Lower leg skin (tissue), 4 donors: ENCODE data around the gene MGAT4D. TPM values are rescaled to one million over a fixed set of nuclear protein-coding genes. Genes with fewer than 3 reads are reported as not detected.
"Not testable (repeated sequence)": the region's sequence is repeated elsewhere in the genome, so short reads cannot be mapped to it uniquely, and the experiment has no call there.

ENCODE experiments used
- DNase-seq, 2 donors: peaks; one replicate each; pipeline ENCODE4 v3.0.0-alpha.2; 2019; ENCODE audit warnings: low spot score in 2 of 2
- H3K4me3 ChIP-seq: fragments of 200-600 bp; sonication (generic); 2 replicates; pipeline ENCODE4 v1.5.1; 2017; ENCODE audit warnings: mild to moderate bottlenecking, low read depth; ENCODE audit not compliant: poor library complexity, severe bottlenecking
- POLR2A ChIP-seq, 2 donors: fragments of 450-650 bp; IDR thresholded peaks; one replicate each; pipeline ENCODE4 v1.6.1; 2016 to 2017; ENCODE audit warnings: antibody characterized with exemption in 2 of 2, mild to moderate bottlenecking in 1 of 2, moderate library complexity in 1 of 2
- WGBS, 2 donors: methylation state at CpG; one replicate each; pipeline ENCODE4 v1.1.5; 2018; 5-methylcytosine and 5-hydroxymethylcytosine counted together
- intact Hi-C: fragments of 100-400 bp; cut with DNase I; formaldehyde crosslinking; loops from one replicate; pipeline ENCODE4 v1.15.0; 2023; ENCODE audit warnings: low total_unique reads
- total RNA-seq, 4 donors: library from RNA; depleted of rRNA; stranded (reverse); fragments of >200 nt; gene quantifications; one replicate each; pipeline ENCODE4 v1.1.0, GENCODE V29; 2016
- TF ChIP-seq, protein P1 (sequence below), 3 donors: fragments of 450-650 bp; IDR thresholded peaks; one replicate each; pipeline ENCODE4 v1.5.1; 2016; ENCODE audit warnings: antibody characterized with exemption in 3 of 3, mild to moderate bottlenecking in 3 of 3, moderate library complexity in 2 of 3

The MGAT4D gene
- total RNA-seq, 4 donors from 2014 or later: not detected

DNA sequence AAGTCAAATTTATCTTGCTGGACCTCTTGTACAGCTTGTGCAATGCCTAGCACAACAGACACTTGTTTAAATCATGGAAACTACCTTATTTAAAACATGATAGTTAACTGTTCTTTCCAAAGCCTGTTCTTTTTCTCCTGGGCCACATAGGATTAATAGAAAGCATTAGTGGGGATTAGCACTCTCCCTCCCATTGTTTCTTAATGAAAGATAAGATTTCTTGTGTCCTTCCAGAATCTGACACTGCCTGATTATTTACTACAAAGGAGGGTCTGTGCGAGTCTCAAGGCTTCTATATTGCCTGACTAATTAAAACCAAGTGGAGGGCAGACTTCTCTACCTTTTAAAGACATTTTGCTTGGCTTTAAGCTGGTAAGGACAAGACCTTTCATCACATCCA is 17.3 kb upstream of the MGAT4D start:
- H3K4me3 ChIP-seq: no peak overlapping the region
- TF ChIP-seq POLR2A (IDR thresholded peaks at IDR 0.05): no peak
- TF ChIP-seq, protein P1, sequence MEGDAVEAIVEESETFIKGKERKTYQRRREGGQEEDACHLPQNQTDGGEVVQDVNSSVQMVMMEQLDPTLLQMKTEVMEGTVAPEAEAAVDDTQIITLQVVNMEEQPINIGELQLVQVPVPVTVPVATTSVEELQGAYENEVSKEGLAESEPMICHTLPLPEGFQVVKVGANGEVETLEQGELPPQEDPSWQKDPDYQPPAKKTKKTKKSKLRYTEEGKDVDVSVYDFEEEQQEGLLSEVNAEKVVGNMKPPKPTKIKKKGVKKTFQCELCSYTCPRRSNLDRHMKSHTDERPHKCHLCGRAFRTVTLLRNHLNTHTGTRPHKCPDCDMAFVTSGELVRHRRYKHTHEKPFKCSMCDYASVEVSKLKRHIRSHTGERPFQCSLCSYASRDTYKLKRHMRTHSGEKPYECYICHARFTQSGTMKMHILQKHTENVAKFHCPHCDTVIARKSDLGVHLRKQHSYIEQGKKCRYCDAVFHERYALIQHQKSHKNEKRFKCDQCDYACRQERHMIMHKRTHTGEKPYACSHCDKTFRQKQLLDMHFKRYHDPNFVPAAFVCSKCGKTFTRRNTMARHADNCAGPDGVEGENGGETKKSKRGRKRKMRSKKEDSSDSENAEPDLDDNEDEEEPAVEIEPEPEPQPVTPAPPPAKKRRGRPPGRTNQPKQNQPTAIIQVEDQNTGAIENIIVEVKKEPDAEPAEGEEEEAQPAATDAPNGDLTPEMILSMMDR (IDR thresholded peaks at IDR 0.05): no peak
- WGBS, 2 donors: 0 to 22% methylated on average over 1 of the region's 1 CpG
- intact Hi-C loops: no loop called here
- no peak for DNase-seq

DNA sequence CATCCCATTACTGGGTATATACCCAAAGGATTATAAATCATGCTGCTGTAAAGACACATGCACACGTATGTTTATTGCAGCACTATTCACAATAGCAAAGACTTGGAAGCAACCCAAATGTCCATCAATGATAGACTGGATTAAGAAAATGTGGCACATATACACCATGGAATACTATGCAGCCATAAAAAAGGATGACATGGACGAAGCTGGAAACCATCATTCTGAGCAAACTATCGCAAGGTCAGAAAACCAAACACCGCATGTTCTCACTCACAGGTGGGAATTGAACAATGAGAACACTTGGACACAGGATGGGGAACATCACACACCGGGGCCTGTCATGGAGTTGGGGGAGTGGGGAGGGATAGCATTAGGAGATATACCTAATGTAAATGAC is 15.7 kb upstream of the MGAT4D start:
- DNase-seq, intact Hi-C loops, H3K4me3 ChIP-seq: not testable (repeated sequence)
- WGBS, 2 donors: 89 to 94% methylated on average over 5 of the region's 5 CpGs

DNA sequence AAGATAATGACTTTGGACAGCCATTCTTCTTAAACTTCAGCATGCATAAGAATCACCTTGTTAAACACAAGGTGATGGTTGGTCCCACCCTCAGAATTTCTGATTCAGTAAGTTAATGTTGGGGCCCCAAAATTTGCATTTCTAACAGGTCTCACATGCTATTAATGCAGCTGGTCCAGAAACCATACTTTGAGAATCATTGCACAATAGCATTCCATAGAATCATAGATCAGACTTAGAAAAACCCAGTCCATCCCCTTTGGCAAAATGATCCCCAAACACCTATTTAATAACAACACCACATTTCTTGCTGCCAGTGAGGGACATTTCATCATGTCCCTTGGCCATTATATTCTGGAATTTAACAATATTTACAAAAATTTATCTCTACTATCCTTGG is 6.2 kb upstream of the MGAT4D start:
- H3K4me3 ChIP-seq: no peak overlapping the region
- TF ChIP-seq, protein P1 (IDR thresholded peaks at IDR 0.05): no peak
- TF ChIP-seq POLR2A (IDR thresholded peaks at IDR 0.05): no peak
- intact Hi-C loops: no loop called here
- no peak for DNase-seq

DNA sequence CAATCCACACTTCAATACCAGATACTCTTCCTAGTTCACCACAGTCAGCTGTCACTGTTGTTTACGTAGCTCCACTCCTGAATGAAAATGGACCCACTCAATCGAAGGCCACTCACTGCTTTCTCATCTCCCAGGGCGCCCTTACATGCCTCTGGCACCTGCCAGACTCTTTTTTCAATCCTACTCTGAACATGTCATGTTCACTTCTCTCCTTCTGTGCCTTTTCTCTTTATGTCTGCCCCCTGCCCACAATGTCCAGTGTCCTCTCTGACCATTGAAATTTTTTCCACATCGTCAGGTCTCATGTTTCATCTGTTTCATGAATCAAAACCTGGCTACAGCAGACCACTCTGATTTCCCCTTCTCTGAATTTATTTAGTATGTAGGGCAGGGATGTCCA is 1.3 kb upstream of the MGAT4D start:
- no peak for TF ChIP-seq POLR2A (IDR thresholded peaks at IDR 0.05)
- TF ChIP-seq, protein P1 (IDR thresholded peaks at IDR 0.05): no peak
- no peak overlapping the region for H3K4me3 ChIP-seq
- intact Hi-C loops: no loop called here
- no peak for DNase-seq
- WGBS, 2 donors: 85 to 90% methylated on average over 4 of the region's 4 CpGs

DNA sequence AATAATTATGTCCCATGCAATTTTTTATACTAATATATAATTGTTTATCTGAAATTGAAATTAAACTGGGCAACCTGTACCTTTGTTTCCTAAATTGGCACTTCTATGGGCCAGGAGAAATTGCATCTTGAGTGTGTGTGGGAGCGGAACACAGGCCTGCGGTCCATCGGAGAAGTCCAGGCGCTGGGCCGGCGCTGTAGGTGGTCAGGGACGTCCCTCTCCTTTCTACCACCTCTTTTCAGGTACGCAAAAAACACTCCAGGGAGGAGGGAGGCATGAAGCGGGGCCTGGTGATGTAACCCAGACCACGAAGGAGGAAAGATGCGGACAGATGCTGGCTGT is 717 bp downstream of the MGAT4D start:
- no peak overlapping the region for H3K4me3 ChIP-seq
- TF ChIP-seq, protein P1 (IDR thresholded peaks at IDR 0.05): no peak
- no peak for TF ChIP-seq POLR2A (IDR thresholded peaks at IDR 0.05)
- intact Hi-C loops: no loop called here
- WGBS, 2 donors: 80 to 89% methylated on average over 11 of the region's 11 CpGs
- DNase-seq: no peak

DNA sequence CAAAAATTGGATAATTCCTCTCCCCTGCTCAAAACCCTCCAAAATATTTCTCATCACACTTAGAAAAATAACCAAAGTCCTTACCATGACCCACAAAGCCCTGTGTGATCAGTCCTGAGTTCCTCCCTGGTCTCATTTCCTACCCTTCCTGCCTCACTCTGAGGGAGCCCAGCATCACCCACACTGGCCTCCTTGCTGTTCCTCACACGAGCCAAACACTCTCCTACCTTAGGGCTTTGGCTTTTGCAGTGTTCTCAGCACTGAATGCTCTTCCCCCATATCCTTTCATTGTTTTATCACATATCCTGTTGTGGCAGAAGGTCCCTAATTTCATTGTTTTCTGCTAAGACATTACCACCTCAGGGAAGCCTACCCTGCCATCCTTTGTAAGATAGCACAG is 12.2 kb downstream of the MGAT4D start:
- intact Hi-C loops: no loop called here
- 32 to 38% methylated on average over 1 of the region's 1 CpG for WGBS, 2 donors
- no peak overlapping the region for H3K4me3 ChIP-seq
- no peak for DNase-seq
- TF ChIP-seq, protein P1 (IDR thresholded peaks at IDR 0.05): no peak
- TF ChIP-seq POLR2A (IDR thresholded peaks at IDR 0.05): no peak
